ENCODE results near the gene D2HGDH.
"Not testable (repeated sequence)": the region's sequence is repeated elsewhere in the genome, so short reads cannot be mapped to it uniquely, and the experiment has no call there.

D2HGDH gene

DNA sequence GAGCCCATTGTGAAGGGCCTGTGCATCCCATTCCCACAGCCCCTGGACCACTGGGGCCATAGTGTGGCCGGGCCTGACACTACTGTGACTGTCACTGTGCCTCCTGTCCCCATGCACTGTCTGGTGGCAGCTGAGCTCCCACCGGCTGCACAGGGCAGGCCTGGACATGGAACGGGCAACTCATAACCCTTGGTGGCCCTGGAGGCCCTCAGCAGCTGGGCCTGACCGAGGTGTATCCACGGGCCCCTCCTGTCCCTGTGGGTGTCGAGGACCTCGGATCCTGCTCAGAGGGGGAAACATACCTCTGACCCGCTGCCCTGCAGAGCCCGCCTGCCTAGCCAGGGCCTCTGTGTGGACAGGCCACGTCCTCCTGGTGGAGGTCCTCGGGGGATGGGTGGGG, 34.4 kb downstream of the D2HGDH start:
- DNase-seq (ENCODE audit: low read depth) = no peak

DNA sequence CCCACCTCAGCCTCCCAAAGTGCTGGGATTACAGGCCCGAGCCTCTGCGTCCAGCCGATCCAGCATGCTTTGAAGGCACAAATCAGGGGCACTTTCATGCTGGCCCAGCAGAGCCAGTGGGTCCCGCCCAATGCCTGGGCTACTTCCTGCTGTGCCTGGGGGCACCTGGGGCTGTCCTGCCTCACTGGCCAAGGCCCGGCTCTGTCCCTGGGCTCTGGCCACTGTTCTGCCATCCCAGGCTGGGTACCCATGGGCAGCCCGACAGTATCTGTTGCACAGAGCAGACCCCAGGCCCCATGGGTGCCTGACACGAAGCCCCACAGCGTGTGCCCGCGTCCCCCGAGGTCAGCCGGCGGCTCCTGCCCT, 35.4 kb downstream of the D2HGDH start:
- DNase-seq (ENCODE audit: low read depth) = no peak

DNA sequence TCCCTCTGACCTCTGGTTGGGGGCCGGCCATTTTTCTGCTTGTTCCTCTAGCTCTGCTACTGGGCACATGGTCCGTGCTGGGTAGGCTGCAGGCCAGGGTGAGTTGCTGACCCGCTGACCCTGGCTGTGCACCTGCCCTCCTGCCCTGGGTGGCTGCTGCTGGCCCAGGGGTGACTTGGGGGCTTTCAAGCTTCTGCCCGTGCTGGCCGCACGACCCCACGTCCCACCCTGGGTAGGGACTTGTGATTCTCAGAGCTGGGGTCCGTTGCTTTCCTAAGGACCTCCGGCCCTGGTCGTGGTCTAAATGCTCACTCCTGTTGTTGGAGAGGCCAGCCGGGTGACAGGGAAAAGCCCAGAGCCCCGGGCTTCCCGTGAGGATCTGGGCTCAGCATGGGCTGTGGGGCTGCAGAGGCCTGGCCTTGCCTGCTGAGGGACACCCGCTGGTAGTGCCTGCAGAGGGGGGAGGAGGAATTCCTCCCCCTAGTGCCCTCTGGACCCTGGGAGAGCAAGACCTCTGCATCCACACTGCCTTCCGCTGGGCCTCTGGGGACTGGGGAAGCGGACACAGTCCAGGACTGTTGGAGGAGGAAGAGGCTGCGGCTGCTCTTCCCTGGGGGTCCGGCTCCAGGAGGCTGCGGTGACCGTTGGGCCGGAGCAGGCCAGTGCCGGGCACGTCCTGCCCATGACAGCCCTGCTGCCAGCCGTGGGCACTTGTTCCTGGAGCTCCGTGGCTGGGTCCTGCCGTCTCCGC, 35.9 kb downstream of the D2HGDH start:
- DNase-seq (ENCODE audit: low read depth) = no peak

- no peak for DNase-seq (ENCODE audit: low read depth)
These were observed 36.5 kb downstream of the D2HGDH start for GRCh38 chr2:241770936-241771285.

GRCh38 chr2:241771286-241772062, 37.0 kb downstream of the D2HGDH start:
- no peak for DNase-seq (ENCODE audit: low read depth)

GRCh38 chr2:241772063-241772499, 37.7 kb downstream of the D2HGDH start:
- no peak for DNase-seq (ENCODE audit: low read depth)

DNA sequence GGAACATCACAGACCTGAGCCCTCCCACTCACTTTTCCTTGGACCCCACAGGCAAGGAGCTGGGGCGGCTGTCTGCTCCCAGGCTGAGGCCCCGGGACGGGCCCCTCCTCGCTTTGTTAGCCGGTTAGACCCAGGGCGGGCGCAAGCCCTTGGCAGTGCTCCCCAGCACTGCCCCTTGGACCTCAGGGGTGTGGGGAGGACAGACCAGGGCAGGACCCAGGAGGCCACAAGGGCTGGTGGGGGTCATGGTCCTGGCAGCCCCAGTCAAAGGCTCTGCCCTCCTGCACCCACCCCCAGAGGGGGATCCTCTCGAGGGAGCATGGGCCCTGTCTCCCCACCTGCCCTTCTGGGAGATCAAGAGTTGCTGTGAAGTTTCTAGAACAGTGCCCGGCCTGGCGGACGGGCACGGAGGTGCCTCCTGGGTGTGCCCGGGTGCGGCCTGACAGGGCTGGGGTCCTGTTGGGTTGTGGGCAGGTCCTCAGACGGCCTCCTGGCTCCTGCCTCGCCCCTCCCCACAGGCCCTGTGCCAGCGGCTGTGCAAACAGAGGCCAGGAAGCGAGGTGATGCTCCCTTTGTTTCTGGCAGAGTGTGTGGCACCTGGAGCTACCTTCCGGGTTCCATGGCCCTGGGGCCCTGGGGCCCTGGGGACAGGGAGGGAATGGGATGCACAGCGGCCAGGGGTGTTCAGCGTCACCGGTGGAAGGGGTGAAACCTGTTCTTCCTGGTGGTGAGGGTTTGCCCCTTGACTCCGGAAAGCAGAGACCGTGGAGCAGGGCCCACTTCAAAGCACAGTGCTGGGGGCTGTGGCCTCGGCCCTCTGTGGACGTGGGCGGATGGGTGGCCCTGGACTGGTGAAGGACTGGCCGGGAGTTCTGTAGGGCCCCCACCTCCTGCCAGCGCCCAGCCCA, 39.3 kb downstream of the D2HGDH start:
- DNase-seq (ENCODE audit: low read depth) = no peak

- DNase-seq (ENCODE audit: low read depth) = no peak
These were observed 40.2 kb downstream of the D2HGDH start for GRCh38 chr2:241774419-241775222.

- no peak for DNase-seq (ENCODE audit: low read depth)
These were observed 41.1 kb downstream of the D2HGDH start for GRCh38 chr2:241775223-241776177.

- DNase-seq (ENCODE audit: low read depth) = no peak
These were observed 42.1 kb downstream of the D2HGDH start, which contains the start of gene GAL3ST2 for GRCh38 chr2:241776336-241777169. GAL3ST2 (plus strand) TSS chr2:241776822; CDS start chr2:241776956, 134 bp downstream.

DNA sequence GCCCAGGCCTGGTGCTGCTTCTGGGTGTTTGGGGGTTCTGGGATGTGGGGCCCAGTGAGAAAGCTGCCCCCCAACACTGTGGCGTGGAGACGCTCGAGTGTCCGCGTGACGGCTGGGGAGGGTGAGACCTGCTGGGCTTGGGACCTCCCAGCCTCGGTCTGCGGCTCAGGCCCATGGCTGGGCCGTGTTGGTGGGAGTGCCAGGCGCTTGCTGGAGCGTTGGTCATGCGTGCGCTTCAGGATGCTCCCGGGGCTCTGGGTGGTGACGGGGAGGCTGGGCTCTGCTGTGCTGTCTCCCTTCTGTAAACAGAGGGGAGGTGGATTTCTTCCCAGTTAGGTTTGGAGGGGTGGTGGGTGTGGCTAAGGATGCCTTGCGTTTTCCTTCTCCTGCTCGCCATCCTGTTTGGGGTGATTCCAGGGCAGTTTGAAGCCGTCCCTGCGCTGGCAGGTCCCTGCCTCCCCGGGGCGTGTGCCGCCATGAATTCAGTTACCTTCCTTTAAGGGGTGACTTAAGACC, 42.8 kb downstream of the D2HGDH start:
- DNase-seq (ENCODE audit: low read depth) = no peak

- no peak for DNase-seq (ENCODE audit: low read depth)
These were observed 43.5 kb downstream of the D2HGDH start for GRCh38 chr2:241777686-241778627.

- no peak for DNase-seq (ENCODE audit: low read depth)
These were observed 46.6 kb downstream of the D2HGDH start for GRCh38 chr2:241780939-241781569.

DNA sequence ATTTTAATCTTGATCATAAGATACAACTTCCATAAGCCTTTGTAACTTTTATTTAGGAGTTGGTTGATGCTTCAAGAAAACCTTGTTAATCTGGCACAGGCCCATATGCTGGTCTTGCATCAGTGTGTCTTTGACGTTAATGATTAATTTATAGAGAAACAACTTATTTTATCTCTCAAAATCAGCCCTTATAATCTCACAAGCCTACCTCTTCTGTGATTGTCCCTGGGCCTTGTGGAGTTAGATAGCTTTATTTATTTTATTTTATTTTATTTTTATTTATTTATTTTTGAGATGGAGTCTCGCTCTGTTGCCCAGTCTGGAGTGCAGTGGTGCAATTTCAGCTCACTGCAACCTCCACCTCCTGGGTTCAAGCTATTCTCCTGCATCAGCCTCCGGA, 47.6 kb downstream of the D2HGDH start:
- DNase-seq (ENCODE audit: low read depth) = not testable (repeated sequence)

DNA sequence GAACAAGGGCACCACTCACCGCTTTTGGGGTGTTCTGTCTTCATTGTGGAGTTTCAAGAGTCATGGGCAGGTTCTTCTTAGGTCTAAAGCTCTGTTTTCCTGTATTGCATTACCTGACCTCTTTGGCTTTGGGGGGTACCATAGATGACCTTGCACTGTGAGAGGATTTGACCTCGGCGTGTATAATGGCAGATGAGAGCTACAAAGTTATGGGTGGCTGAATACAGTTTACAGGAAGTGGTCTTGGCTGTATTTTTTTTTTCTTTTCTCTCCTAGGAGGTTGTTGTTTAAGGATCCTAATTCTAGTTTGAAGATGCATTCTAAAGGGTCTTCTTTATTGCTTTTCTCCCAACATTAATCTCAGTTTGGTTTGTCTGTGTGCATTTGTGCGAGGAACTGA, 53.7 kb downstream of the D2HGDH start:
- no peak for DNase-seq (ENCODE audit: low read depth)

GRCh38 chr2:241788572-241788971, 54.1 kb downstream of the D2HGDH start:
- DNase-seq (ENCODE audit: low read depth) = peak; percentile 33

DNA sequence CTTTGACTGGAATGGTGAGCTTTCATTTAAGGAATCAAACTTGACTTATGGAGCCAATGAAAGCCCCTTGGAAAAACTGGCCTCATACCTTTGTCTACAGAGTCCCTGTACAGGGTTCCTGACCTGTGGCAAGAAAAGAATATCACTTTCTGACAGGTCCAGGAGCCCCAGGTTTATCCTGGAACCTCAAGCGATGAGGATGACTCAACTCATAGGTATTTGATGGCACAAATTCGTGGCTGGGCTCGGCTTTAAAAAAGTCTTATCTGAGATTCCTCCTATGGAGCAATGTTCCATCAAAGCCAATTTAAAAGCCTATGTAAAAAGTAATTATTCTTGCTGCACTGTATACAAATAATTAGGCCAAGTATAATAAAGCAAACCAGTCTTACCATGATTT, 57.0 kb downstream of the D2HGDH start:
- DNase-seq (ENCODE audit: low read depth) = not testable (repeated sequence)

GRCh38 chr2:241793385-241793784, 59.0 kb downstream of the D2HGDH start:
- DNase-seq (ENCODE audit: low read depth) = no peak
